ENCODE results near the gene DOK3.
A peak's percentile ranks its signal among the peaks of the same experiment; 100 is the strongest.
"Not testable (repeated sequence)": the region's sequence is repeated elsewhere in the genome, so short reads cannot be mapped to it uniquely, and the experiment has no call there.

Gene DOK3

DNA sequence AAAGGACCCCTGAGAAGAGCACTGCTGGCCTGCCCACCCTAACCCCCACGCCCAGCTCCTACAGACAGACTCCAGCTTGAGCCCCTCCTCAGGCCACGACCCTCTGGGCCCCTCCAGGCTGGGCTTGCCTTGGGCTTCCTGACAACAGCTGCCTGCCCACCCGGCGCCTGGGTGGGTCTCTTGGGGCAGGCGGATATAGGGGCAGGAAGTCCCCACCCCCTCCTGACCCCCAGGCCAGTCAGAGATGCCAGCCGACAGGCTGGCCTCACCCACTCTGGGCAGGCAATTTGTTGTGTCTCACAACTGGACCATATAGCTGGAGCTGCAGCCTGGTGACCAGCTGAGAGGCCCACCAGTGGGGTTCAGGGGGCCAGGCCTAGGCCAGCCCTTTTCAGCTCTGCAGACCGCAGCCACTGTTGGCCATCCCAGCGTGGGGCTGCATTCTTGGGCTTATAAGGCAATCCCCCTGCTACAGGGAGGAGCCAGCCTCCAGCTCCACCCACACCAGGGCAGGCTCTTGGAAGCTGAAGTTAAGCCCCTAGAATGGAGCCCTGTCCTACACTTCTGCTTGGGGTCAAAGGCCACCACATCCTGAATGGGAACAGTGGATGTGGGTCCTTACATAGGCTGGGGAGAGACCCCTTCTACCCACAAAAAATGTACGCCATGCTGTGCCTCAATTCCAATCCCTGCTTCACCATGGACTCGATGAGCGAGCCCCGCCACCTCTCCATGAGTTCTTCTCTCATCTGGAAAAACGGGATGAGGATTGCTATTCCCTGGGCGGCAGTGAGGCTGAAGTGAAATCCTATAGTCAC, 14.2 kb downstream of the DOK3 start:
- no peak for DNase-seq

- DNase-seq, result no peak
Measured at GRCh38 chr5:177494346-177495195, 15.1 kb downstream of the DOK3 start.

- DNase-seq, result no peak
Measured at GRCh38 chr5:177493795-177494345, 15.8 kb downstream of the DOK3 start.

- DNase-seq, result no peak
Measured at GRCh38 chr5:177492841-177493240, 16.8 kb downstream of the DOK3 start.

DNA sequence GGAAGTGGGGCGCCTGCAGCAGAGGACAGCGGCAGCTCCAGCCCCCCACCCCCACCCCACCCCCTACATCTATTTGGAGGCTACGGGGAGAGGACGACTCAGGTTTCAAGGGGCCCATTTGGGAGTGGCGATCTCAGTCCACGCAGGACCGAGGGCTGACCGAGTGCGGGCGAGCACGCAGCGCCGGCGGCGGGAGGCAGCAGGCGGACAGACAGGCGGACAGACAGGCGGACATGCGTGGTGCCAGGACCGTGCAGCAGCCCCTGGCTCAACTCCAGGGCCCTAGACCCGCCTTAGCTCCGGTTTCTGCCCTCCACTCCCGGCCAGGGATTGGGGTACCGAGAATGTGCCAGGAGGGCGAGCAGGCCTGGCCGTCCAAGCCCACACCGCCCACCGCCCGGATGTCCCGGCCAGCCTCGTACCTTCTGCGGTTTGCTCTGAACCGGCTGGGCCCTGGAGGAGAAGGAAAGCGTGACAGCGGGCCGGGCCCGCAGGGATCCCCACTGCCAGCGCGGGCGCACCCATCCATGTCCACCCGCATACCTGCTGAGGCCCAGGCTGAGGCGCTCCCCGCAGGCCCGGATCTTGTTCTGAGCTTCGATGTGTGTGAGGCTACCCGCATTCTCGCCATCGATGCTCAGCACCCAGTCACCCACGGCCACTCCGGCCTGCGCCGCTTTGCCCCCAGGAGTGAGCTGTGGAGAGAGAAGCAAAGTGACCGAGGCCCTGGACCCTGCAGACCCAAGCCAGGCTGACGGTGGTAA, 17.5 kb downstream of the DOK3 start:
- no peak for DNase-seq

GRCh38 chr5:177491429-177491945, 18.1 kb downstream of the DOK3 start:
- DNase-seq, result no peak

- no peak for DNase-seq
Measured at GRCh38 chr5:177490992-177491391, 18.6 kb downstream of the DOK3 start.

GRCh38 chr5:177490311-177490991, 19.2 kb downstream of the DOK3 start:
- DNase-seq, result no peak

DNA sequence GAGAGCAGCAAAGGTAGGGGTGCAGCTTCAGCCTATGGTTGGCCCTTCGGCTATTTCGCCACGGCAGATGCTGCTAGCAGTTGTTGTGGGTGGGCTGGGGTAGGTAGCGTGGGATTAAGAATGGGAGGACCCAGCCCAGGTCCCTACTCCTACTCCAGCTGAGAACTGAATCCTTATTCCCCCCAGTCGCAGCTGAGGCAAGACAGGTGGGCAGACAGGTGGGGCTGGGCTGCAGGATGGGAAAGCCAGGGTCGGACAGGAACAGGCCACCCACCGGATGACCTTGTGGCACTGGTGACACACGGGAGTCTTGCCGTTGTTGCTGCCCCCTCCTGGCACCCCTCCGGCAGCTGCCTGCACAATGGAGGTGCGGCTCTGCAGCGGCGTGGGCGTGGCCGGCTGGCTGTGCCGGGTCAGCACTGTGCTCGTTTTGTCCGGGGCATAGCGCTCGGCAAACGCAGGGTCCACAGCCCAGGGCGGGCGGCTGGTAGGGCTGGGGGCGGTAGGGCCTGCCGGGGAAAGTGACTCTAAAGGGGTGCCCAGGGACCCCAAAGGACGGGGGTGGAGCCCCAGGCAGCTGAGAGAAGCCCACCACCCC, 20.4 kb downstream of the DOK3 start:
- no peak for DNase-seq

DNA sequence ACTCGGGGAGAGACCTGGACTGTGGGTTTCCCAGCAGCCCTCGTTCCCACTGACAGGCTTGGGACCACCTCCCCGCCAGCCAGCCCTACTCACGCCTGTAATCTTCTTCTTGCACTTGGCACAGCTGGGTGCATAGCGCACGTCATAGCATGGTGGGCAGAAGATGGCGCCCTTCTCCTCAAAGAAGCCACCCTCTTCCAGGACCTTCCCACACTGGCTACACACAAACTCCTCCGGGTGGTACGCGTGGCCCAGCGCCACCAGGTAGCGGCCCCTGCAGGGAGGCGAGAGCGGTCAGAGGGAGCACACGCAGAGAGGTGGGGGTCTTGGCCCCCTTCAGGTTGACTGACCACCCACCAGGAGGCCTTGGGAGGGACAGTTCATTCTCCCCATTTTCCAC, 21.7 kb downstream of the DOK3 start:
- no peak for DNase-seq

DNA sequence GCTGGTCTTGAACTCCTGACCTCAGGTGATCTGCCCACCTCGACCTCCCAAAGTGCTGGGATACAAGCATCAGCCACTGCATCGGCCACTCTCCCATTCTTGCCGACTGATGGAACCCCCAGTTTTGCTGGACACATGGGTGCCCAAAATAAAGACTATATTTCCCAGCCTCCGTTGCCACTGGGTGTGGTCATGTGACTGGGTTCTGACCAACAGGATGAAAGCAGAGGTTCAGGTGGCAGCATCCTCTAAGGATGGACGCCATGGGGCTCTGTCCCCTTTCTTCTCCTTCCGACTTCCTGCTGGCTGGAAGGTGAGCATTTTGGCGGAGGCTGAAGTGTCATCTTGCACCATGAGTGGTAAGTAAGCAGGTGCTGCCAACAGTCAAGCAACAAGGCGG, 22.5 kb downstream of the DOK3 start:
- DNase-seq, result no peak

- DNase-seq, result no peak
Measured at GRCh38 chr5:177486256-177486655, 23.4 kb downstream of the DOK3 start.

- DNase-seq, result not testable (repeated sequence)
Measured at GRCh38 chr5:177485753-177486152, 23.9 kb downstream of the DOK3 start.

- DNase-seq, result no peak
Measured at GRCh38 chr5:177484902-177485549, 24.6 kb downstream of the DOK3 start.

DNA sequence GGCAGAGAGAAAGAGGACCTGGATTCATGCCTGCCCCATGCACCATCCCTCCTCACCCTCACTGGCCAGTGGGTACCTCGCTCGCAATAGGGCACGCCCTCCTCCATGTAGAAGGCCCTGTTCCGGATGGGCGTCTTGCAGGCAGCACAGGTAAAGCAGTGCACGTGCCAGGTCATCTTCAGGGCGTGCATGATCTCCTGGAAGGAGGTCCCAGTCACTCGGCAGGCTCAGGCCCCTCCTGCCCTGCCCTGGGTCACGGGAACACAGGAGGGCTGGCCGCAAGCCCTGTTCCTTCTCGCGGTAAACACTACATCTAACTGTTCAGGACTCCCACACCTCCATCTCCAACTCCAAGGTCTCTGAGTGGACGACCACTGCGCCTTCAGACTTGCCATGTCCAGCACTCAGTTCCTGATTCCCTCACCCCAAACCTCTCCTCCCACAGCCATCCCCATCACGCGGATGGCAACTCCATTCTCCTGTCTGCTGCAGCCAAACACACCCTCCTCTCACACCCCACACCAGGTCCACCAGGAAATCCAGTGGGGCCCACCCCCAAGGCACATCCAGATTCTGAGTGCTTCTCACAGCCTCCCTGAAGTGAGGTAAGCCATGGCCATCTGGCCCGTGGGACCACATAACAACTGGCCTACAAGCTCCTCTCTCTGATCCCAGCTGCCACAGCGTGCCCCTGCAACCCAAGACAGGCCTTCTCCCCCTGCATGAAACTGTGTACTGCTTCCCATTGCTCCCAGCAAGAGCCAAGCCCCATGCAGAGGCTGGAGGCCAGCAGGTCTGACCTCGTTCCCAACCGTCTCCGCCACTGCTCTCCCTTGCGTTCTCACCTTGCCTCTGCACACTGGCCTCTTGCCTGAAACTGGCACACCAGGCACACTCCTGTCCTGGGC, 25.4 kb downstream of the DOK3 start:
- no peak for DNase-seq

- no peak for DNase-seq
Measured at GRCh38 chr5:177483042-177483441, 26.6 kb downstream of the DOK3 start.

GRCh38 chr5:177482359-177482795, 27.2 kb downstream of the DOK3 start:
- DNase-seq, result no peak

DNA sequence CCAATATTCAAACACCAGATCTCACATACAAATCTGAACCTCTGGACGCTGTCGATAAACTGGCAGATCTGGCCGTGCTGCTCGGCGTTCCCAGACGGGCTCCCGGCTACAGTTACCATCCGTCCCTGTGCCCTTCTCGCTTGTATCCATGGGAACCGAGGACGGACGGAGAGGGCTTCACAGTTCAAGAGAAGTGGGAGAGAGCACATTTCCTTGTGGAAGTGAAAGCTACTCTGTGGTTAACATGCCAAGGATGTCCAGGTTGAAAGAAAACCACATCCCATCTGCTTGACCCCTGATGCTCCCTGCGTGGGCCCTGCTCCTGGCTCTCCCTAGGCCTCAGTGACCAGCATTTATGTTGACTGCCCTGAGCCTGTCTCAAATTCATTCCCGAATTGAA, 29.9 kb downstream of the DOK3 start:
- peak; percentile 62 for DNase-seq

- DNase-seq, result peak; percentile 86
Measured at GRCh38 chr5:177478711-177479646, 30.6 kb downstream of the DOK3 start.
